ENCODE data around the gene TP53RK. TPM values are rescaled to one million over a fixed set of nuclear protein-coding genes. Genes with fewer than 3 reads are reported as not detected.
A peak's percentile ranks its signal among the peaks of the same experiment; 100 is the strongest.

TP53RK gene
- total and polyA plus RNA-seq, 2 of the 13 experiments (the other 11 are each of a cell fraction or from before 2014, with no cell fraction given) = 12.9 to 25.5 TPM

DNA sequence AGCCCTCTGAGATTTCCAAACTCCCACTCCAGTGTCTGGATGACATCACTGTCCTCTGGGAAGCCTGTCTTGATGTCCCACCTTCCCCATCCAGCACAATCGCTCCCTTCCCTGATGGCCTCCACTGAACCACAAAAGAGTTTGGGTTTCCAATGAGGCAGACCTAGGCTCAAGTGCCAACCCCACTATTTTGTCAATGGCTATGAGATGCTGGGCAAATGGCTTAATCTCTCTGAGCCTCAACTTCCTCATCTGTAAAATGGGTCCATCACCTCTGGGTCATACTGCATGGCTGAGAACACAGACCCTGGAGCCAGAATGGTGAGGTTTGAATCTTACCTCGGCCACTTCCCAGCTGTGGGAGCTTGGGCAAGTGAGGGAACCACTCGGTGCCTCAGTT is 49.7 kb downstream of the TP53RK start (continued):
- TF ChIP-seq, protein P1, sequence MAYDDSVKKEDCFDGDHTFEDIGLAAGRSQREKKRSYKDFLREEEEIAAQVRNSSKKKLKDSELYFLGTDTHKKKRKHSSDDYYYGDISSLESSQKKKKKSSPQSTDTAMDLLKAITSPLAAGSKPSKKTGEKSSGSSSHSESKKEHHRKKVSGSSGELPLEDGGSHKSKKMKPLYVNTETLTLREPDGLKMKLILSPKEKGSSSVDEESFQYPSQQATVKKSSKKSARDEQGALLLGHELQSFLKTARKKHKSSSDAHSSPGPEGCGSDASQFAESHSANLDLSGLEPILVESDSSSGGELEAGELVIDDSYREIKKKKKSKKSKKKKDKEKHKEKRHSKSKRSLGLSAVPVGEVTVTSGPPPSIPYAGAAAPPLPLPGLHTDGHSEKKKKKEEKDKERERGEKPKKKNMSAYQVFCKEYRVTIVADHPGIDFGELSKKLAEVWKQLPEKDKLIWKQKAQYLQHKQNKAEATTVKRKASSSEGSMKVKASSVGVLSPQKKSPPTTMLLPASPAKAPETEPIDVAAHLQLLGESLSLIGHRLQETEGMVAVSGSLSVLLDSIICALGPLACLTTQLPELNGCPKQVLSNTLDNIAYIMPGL (CRISPR knock-in tag; IDR thresholded peaks at IDR 0.05; ENCODE audit: borderline replicate concordance in 1 of 2, low read depth in 1 of 2) = no peak
- no peak for TF ChIP-seq KDM2A (CRISPR knock-in tag; IDR thresholded peaks at IDR 0.05; ENCODE audit: borderline replicate concordance, low read depth)
- TF ChIP-seq ZNF143 (CRISPR knock-in tag; IDR thresholded peaks at IDR 0.05) = no peak
- no peak for TF ChIP-seq CEBPG (CRISPR knock-in tag; IDR thresholded peaks at IDR 0.05)
- TF ChIP-seq HOXA9 (CRISPR knock-in tag; IDR thresholded peaks at IDR 0.05; ENCODE audit: borderline replicate concordance) = 0 out of 2 replicates have a peak, but pooled peaks have one; percentile 37
- TF ChIP-seq ZNF383 (CRISPR knock-in tag; IDR thresholded peaks at IDR 0.05; ENCODE audit: borderline replicate concordance) = no peak
- TF ChIP-seq, protein P2, sequence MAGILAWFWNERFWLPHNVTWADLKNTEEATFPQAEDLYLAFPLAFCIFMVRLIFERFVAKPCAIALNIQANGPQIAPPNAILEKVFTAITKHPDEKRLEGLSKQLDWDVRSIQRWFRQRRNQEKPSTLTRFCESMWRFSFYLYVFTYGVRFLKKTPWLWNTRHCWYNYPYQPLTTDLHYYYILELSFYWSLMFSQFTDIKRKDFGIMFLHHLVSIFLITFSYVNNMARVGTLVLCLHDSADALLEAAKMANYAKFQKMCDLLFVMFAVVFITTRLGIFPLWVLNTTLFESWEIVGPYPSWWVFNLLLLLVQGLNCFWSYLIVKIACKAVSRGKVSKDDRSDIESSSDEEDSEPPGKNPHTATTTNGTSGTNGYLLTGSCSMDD (CRISPR knock-in tag; IDR thresholded peaks at IDR 0.05) = no peak
- no peak for TF ChIP-seq REXO4 (CRISPR knock-in tag; IDR thresholded peaks at IDR 0.05; ENCODE audit: borderline replicate concordance)
- peak; percentile 100 for TF ChIP-seq ZNF629 (CRISPR knock-in tag; conservative IDR thresholded peaks at IDR 0.05)
- TF ChIP-seq, protein P3, sequence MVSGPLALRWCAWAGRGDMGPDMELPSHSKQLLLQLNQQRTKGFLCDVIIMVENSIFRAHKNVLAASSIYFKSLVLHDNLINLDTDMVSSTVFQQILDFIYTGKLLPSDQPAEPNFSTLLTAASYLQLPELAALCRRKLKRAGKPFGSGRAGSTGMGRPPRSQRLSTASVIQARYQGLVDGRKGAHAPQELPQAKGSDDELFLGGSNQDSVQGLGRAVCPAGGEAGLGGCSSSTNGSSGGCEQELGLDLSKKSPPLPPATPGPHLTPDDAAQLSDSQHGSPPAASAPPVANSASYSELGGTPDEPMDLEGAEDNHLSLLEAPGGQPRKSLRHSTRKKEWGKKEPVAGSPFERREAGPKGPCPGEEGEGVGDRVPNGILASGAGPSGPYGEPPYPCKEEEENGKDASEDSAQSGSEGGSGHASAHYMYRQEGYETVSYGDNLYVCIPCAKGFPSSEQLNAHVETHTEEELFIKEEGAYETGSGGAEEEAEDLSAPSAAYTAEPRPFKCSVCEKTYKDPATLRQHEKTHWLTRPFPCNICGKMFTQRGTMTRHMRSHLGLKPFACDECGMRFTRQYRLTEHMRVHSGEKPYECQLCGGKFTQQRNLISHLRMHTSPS (CRISPR knock-in tag; IDR thresholded peaks at IDR 0.05; ENCODE audit: low read depth) = no peak
- no peak for TF ChIP-seq MAFK (conservative IDR thresholded peaks at IDR 0.05 in 1 of 2, IDR thresholded peaks at IDR 0.05 in 1 of 2; ENCODE audit: low read length in 2 of 2)
- TF ChIP-seq, protein P4, sequence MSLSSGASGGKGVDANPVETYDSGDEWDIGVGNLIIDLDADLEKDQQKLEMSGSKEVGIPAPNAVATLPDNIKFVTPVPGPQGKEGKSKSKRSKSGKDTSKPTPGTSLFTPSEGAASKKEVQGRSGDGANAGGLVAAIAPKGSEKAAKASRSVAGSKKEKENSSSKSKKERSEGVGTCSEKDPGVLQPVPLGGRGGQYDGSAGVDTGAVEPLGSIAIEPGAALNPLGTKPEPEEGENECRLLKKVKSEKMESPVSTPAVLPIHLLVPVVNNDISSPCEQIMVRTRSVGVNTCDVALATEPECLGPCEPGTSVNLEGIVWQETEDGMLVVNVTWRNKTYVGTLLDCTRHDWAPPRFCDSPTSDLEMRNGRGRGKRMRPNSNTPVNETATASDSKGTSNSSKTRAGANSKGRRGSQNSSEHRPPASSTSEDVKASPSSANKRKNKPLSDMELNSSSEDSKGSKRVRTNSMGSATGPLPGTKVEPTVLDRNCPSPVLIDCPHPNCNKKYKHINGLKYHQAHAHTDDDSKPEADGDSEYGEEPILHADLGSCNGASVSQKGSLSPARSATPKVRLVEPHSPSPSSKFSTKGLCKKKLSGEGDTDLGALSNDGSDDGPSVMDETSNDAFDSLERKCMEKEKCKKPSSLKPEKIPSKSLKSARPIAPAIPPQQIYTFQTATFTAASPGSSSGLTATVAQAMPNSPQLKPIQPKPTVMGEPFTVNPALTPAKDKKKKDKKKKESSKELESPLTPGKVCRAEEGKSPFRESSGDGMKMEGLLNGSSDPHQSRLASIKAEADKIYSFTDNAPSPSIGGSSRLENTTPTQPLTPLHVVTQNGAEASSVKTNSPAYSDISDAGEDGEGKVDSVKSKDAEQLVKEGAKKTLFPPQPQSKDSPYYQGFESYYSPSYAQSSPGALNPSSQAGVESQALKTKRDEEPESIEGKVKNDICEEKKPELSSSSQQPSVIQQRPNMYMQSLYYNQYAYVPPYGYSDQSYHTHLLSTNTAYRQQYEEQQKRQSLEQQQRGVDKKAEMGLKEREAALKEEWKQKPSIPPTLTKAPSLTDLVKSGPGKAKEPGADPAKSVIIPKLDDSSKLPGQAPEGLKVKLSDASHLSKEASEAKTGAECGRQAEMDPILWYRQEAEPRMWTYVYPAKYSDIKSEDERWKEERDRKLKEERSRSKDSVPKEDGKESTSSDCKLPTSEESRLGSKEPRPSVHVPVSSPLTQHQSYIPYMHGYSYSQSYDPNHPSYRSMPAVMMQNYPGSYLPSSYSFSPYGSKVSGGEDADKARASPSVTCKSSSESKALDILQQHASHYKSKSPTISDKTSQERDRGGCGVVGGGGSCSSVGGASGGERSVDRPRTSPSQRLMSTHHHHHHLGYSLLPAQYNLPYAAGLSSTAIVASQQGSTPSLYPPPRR (CRISPR knock-in tag; IDR thresholded peaks at IDR 0.05; ENCODE audit: borderline replicate concordance) = no peak
- TF ChIP-seq ZNF607 (CRISPR knock-in tag; IDR thresholded peaks at IDR 0.05; ENCODE audit: borderline replicate concordance) = no peak
- no peak for TF ChIP-seq SOX13 (IDR thresholded peaks at IDR 0.05)
- no peak for TF ChIP-seq SOX13 (CRISPR knock-in tag; conservative IDR thresholded peaks at IDR 0.05 in 1 of 2, IDR thresholded peaks at IDR 0.05 in 1 of 2)
- TF ChIP-seq ZNF337 (CRISPR knock-in tag; IDR thresholded peaks at IDR 0.05; ENCODE audit: borderline replicate concordance, low read depth) = no peak
- TF ChIP-seq MAZ (IDR thresholded peaks at IDR 0.05; ENCODE audit: borderline replicate concordance, low read depth, low read length) = no peak
- no peak for TF ChIP-seq MAZ (CRISPR knock-in tag; IDR thresholded peaks at IDR 0.05; ENCODE audit: low read depth)
- no peak for TF ChIP-seq PLRG1 (conservative IDR thresholded peaks at IDR 0.05)
- TF ChIP-seq ISL2 (CRISPR knock-in tag; IDR thresholded peaks at IDR 0.05) = no peak
- no peak for TF ChIP-seq MEIS1 (CRISPR knock-in tag; IDR thresholded peaks at IDR 0.05; ENCODE audit: borderline replicate concordance)
- TF ChIP-seq ZNF329 (CRISPR knock-in tag; IDR thresholded peaks at IDR 0.05; ENCODE audit: low read depth) = no peak

All from HepG2 (cell line).